ENCODE data around the gene HDAC4.

DNA sequence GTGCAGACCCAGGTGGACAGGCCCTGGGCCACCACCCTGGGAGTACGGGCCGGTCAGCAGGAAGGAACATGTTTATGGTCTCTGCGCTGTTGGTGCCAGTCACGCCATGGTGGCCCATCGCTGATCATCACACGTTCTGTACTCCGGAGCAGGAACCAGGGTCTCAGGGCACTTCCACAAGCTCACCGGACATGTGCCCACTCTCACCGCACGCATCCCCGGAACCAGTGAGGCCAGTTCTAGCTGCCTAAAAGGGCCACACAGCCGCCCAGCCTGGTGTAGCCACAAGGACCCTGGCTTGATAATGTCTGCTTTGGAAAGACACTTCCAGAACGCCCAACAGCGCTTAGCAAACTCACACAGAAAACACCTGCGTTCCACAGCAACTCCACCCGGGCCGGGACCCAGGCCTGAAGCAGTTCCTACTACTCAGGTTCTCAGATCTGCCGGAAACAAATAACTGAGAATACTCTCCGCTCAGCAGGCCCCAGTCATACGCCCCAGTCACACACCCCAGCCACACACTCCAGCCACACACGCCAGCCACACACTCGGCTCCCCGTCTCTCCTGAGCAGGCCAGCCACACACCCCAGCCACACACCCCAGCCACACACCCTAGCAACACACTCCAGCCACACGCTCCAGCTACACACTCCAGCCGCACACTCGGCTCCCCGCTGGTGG is 123.3 kb downstream of the HDAC4 start:
- TF ChIP-seq, protein P1, sequence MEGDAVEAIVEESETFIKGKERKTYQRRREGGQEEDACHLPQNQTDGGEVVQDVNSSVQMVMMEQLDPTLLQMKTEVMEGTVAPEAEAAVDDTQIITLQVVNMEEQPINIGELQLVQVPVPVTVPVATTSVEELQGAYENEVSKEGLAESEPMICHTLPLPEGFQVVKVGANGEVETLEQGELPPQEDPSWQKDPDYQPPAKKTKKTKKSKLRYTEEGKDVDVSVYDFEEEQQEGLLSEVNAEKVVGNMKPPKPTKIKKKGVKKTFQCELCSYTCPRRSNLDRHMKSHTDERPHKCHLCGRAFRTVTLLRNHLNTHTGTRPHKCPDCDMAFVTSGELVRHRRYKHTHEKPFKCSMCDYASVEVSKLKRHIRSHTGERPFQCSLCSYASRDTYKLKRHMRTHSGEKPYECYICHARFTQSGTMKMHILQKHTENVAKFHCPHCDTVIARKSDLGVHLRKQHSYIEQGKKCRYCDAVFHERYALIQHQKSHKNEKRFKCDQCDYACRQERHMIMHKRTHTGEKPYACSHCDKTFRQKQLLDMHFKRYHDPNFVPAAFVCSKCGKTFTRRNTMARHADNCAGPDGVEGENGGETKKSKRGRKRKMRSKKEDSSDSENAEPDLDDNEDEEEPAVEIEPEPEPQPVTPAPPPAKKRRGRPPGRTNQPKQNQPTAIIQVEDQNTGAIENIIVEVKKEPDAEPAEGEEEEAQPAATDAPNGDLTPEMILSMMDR (IDR thresholded peaks at IDR 0.05) = no peak
- no peak for TF ChIP-seq EP300 (IDR thresholded peaks at IDR 0.05)
